Sigmoid colon (tissue), 7 donors: ENCODE data around the gene TRERF1. TPM values are rescaled to one million over a fixed set of nuclear protein-coding genes. Genes with fewer than 3 reads are reported as not detected.

Experiments
- DNase-seq: peaks from one replicate; pipeline ENCODE4 v3.0.0-alpha.2; 2019
- H3K27ac ChIP-seq, 4 donors: fragments of 200-600 bp; sonication (generic); one replicate each; pipeline ENCODE4 v1.5.1; 2016 to 2019; ENCODE audit warnings: mild to moderate bottlenecking in 1 of 4
- H3K27me3 ChIP-seq, 3 donors: fragments of 200-600 bp; sonication (generic); one replicate each; pipeline ENCODE4 v1.5.1; 2019; ENCODE audit warnings: mild to moderate bottlenecking in 1 of 3
- H3K36me3 ChIP-seq, 4 donors: fragments of 200-600 bp; sonication (generic); one replicate each; pipeline ENCODE4 v1.5.1; 2016 to 2019
- H3K4me1 ChIP-seq, 4 donors: fragments of 200-600 bp; sonication (generic); one replicate each; pipeline ENCODE4 v1.5.1; 2017 to 2019
- H3K4me3 ChIP-seq, 4 donors: fragments of 200-600 bp; sonication (generic); one replicate each; pipeline ENCODE4 v1.5.1; 2017 to 2019; ENCODE audit warnings: mild to moderate bottlenecking in 2 of 4, moderate library complexity in 1 of 4
- H3K9me3 ChIP-seq, 4 donors: fragments of 200-600 bp in 3 of 4; sonication (generic) in 3 of 4; one replicate each; pipeline versions ENCODE4 v1.5.1 to v1.6.1; 2013 to 2019
- EP300 ChIP-seq, 4 donors: sonication (generic); formaldehyde crosslinking; IDR thresholded peaks; one replicate each; pipeline ENCODE4 v1.6.1; 2017; ENCODE audit warnings: antibody characterized with exemption in 4 of 4
- POLR2A ChIP-seq, 2 donors: fragments of 450-650 bp; IDR thresholded peaks; one replicate each; pipeline ENCODE4 v1.6.1; 2016; ENCODE audit warnings: antibody characterized with exemption in 2 of 2, mild to moderate bottlenecking in 2 of 2, moderate library complexity in 2 of 2
- POLR2AphosphoS5 ChIP-seq, 4 donors: sonication (generic); formaldehyde crosslinking; IDR thresholded peaks; one replicate each; pipeline ENCODE4 v1.6.1; 2017; ENCODE audit warnings: antibody characterized with exemption in 4 of 4
- WGBS, 2 donors: extraction: QIAGEN DNeasy Blood & Tissue Kit; methylation state at CpG; one replicate each; pipeline ENCODE4 v1.1.7; 2013; 5-methylcytosine and 5-hydroxymethylcytosine counted together
- intact Hi-C: fragments of 100-400 bp; cut with DNase I; formaldehyde crosslinking; loops from one replicate; pipeline ENCODE4 v1.15.1; 2023
- polyA plus RNA-seq, 3 donors: library from polyadenylated mRNA; stranded (reverse); fragments of 200-250 nt; gene quantifications; one replicate each; pipeline ENCODE4 v1.2.3, GENCODE V29; 2013
- total RNA-seq, 4 donors: library from RNA; depleted of rRNA; stranded (reverse); fragments of >200 nt; gene quantifications; one replicate each; pipeline ENCODE4 v1.1.0, GENCODE V29; 2016
- TF ChIP-seq, protein P1 (sequence below), 4 experiments: fragments of 450-650 bp in 3 of 4; fragments of 200-600 bp in 1 of 4; IDR thresholded peaks; one replicate each; pipeline ENCODE4 v1.5.1; 2016 to 2019; ENCODE audit warnings: antibody characterized with exemption in 4 of 4, mild to moderate bottlenecking in 3 of 4, moderate library complexity in 2 of 4
- donor health status: healthy with polysubstance abuse.
- donor health status: Bipolar disorder and iron deficiency.
- donor health status: healthy.

Gene TRERF1
- total and polyA plus RNA-seq, 7 donors = 0.46 to 10.5 (median 4.6) TPM

DNA sequence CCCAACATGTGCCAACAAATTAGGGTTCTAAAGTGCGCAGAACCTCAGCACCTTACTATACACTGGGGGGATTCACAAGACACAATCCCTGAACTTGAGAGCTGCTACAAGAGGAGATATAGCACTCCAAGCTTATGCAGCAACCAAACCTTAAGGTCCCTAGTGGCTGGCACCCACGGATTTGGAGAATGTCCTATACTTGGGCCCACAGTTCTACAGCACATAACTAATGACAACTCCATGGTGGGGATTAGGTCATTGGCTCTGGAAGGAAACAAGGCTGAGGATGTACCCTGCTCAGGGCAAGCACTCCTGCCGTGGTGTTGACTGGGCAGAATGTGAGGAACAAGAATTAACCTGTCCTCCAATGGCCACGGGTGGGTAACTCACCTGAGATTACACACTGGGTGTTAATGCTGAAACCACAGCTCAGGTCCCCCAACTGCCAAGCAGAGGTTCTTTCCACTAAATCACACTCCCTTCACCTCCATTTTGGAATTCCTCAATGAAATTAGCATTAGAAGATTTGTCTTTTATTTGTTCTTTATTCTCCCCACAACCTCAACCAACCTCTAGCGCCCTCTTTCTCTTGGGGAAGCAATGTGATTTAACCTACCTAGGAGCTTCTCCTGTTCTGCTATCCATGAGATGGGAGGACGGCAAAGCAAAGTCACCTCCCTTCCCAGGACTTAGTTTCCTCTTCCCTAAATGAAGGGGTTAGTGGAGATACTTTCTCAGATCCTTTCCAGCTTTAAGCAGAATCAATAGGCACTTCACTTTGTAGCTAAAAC lies 32.0 kb downstream of the TRERF1 start:
- H3K36me3 ChIP-seq = no peaks in the 10 kb centered on the region
- no peak for TF ChIP-seq POLR2A (IDR thresholded peaks at IDR 0.05)
- no peak for TF ChIP-seq EP300 (IDR thresholded peaks at IDR 0.05)
- TF ChIP-seq, protein P1, sequence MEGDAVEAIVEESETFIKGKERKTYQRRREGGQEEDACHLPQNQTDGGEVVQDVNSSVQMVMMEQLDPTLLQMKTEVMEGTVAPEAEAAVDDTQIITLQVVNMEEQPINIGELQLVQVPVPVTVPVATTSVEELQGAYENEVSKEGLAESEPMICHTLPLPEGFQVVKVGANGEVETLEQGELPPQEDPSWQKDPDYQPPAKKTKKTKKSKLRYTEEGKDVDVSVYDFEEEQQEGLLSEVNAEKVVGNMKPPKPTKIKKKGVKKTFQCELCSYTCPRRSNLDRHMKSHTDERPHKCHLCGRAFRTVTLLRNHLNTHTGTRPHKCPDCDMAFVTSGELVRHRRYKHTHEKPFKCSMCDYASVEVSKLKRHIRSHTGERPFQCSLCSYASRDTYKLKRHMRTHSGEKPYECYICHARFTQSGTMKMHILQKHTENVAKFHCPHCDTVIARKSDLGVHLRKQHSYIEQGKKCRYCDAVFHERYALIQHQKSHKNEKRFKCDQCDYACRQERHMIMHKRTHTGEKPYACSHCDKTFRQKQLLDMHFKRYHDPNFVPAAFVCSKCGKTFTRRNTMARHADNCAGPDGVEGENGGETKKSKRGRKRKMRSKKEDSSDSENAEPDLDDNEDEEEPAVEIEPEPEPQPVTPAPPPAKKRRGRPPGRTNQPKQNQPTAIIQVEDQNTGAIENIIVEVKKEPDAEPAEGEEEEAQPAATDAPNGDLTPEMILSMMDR (IDR thresholded peaks at IDR 0.05) = no peak
- TF ChIP-seq POLR2AphosphoS5 (IDR thresholded peaks at IDR 0.05) = no peak
- H3K9me3 ChIP-seq = no peaks in the 10 kb centered on the region
- no peak overlapping the region for H3K4me3 ChIP-seq
- H3K27me3 ChIP-seq = no peaks in the 10 kb centered on the region
- peaks cover 0 to 21% (median 16%) of the 10 kb centered on the region in 4 donors for H3K4me1 ChIP-seq
- WGBS, 2 donors = 87 to 91% methylated on average over 6 of the region's 6 CpGs
- no peak for DNase-seq
- intact Hi-C loops = no loop called here
- no peak overlapping the region for H3K27ac ChIP-seq

DNA sequence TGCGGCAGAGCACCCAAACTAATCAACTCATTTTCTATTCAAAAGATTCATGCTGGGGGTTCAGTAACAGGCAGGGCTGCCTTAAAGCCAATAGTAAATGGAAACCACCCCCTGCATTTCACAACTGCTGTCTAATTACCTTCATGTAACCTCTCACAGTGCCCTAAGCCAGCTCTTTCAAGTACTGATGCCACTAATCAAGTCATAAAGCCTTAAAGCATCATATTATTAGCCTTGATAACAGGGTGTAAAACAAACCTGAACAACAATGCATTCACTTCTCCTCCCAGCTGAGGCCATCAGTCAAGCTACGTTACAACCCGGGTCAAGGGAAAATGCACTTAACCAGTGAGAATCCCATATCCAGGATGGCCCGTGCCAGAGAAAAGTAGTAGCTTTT lies 33.0 kb downstream of the TRERF1 start:
- Histone ChIP-seq H3K4me1 (peaks cover 0 to 21% (median 16%) of the 10 kb centered on the region in 4 donors), H3K4me3 (no peak overlapping the region), H3K27ac (no peak overlapping the region), H3K36me3 (no peaks in the 10 kb centered on the region), H3K9me3 (no peaks in the 10 kb centered on the region), H3K27me3 (no peaks in the 10 kb centered on the region)
- TF ChIP-seq, protein P1 (IDR thresholded peaks at IDR 0.05) = no peak
- no peak for TF ChIP-seq POLR2AphosphoS5 (IDR thresholded peaks at IDR 0.05)
- no peak for TF ChIP-seq EP300 (IDR thresholded peaks at IDR 0.05)
- TF ChIP-seq POLR2A (IDR thresholded peaks at IDR 0.05) = no peak
- no peak for DNase-seq
- intact Hi-C loops = no loop called here
- WGBS, 2 donors = 37 to 77% methylated on average over 4 of the region's 4 CpGs

DNA sequence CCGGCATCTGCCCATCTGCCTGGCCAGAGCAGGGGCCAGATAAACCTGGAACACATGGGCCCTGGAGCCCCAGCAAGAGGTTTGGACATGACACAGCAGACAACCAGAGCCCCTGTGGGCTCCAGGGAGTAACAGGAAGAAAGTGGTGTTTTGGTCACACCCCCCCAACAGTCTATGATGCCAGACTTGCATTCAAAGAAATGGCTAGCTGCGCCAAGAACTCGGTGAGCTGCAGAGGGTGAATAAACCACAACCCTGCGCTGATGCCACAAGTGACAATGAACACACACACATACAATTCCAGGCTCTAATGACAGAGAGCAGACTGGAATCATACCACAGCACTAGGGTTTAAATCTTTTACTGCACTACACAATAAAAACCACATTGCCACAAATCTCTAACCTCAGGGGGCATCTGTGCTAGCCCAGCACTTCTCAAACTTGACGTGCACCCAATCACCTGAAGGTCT lies 34.0 kb downstream of the TRERF1 start:
- DNase-seq = no peak
- Histone ChIP-seq H3K9me3 (no peaks in the 10 kb centered on the region), H3K36me3 (no peaks in the 10 kb centered on the region), H3K27me3 (no peaks in the 10 kb centered on the region), H3K4me1 (peaks cover 0 to 21% (median 16%) of the 10 kb centered on the region in 4 donors), H3K4me3 (no peak overlapping the region), H3K27ac (no peak overlapping the region)
- intact Hi-C loops = no loop called here
- 54 to 87% methylated on average over 5 of the region's 5 CpGs for WGBS, 2 donors
- TF ChIP-seq POLR2A (IDR thresholded peaks at IDR 0.05) = no peak

DNA sequence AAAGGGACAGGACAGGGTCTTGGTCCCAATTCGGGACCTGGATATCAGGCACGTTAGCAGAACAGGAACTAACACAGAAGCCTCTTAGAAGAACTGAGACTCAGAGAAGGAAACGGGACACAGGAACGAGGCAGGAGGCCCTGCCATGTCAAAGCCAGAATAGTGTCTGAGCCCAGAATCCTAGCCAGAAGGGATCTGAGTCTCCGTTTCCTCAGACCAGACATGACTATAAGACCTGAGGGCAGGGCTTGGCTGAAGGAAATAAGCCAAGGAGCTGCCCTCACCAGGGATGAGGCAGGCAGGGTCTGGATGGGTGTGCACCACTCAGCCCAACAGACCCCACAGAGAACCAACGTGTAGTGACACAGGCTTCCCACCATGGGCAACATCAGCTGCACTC lies 40.3 kb downstream of the TRERF1 start:
- no peaks in the 10 kb centered on the region for H3K27me3 ChIP-seq
- intact Hi-C loops = no loop called here
- H3K27ac ChIP-seq = no peak overlapping the region
- DNase-seq = no peak
- TF ChIP-seq POLR2A (IDR thresholded peaks at IDR 0.05) = no peak
- no peak for TF ChIP-seq EP300 (IDR thresholded peaks at IDR 0.05)
- TF ChIP-seq POLR2AphosphoS5 (IDR thresholded peaks at IDR 0.05) = no peak
- TF ChIP-seq, protein P1 (IDR thresholded peaks at IDR 0.05) = no peak
- H3K36me3 ChIP-seq = no peaks in the 10 kb centered on the region
- WGBS, 2 donors = 81 to 88% methylated on average over 6 of the region's 6 CpGs
- H3K4me1 ChIP-seq = peaks cover 0 to 8% (median 3%) of the 10 kb centered on the region in 4 donors
- H3K9me3 ChIP-seq = no peaks in the 10 kb centered on the region
- no peak overlapping the region for H3K4me3 ChIP-seq

DNA sequence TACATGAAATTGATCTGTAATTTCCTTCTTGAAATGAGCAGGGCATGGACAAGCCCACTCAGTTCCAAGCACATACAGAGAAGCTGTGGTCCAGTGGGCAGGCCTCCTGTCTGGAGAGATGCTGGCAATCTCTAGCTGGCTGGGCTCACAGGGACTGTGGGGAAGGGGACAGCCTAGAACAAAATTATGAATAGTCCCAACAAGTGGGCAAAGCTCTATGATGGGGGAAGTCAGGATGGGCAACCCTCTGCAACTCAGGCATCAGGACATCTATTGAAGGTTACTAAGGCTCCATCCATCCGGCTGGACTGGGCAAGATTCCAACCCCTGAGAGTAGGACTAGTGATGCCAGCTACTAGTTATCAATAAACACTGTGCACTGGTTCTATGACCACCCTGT lies 40.9 kb downstream of the TRERF1 start:
- Histone ChIP-seq H3K27me3 (no peaks in the 10 kb centered on the region), H3K27ac (no peak overlapping the region), H3K4me3 (no peak overlapping the region), H3K9me3 (no peaks in the 10 kb centered on the region), H3K36me3 (no peaks in the 10 kb centered on the region), H3K4me1 (peaks cover 0 to 8% (median 3%) of the 10 kb centered on the region in 4 donors)
- TF ChIP-seq POLR2A (IDR thresholded peaks at IDR 0.05) = no peak
- TF ChIP-seq, protein P1 (IDR thresholded peaks at IDR 0.05) = no peak
- TF ChIP-seq POLR2AphosphoS5 (IDR thresholded peaks at IDR 0.05) = no peak
- TF ChIP-seq EP300 (IDR thresholded peaks at IDR 0.05) = no peak
- DNase-seq = no peak
- WGBS, 2 donors = 78 to 86% methylated on average over 1 of the region's 1 CpG
- intact Hi-C loops = no loop called here
